IMR-90 (cell line): ENCODE measurements around the gene ZNF746. TPM values are rescaled to one million over a fixed set of nuclear protein-coding genes. Genes with fewer than 3 reads are reported as not detected.
A peak's percentile ranks its signal among the peaks of the same experiment; 100 is the strongest.

Experiments used
- ATAC-seq: fragments of 200-7000 bp; cut with Tn5 transposase; 2 replicates; pipeline ENCODE4 v1.9.1; 2020; ENCODE audit warnings: low read depth, mild to moderate bottlenecking, moderate library complexity
- BruUV-seq: library from RNA; stranded (reverse); fragments of 400-500 nt; replicated peaks from 2 replicates; lab custom pipeline; 2021; lab: Mats Ljungman, UMichigan
- CTCF ChIA-PET: fragments of 300-600 bp; formaldehyde crosslinking; extraction: SDS; loops from one replicate; lab custom pipeline; 2021; ENCODE audit warnings: antibody characterized with exemption; lab: Yijun Ruan, JAX
- POLR2A ChIA-PET: fragments of 300-600 bp; sonication (Branson Sonifier 250); formaldehyde crosslinking; loops from one replicate; lab custom pipeline; 2022; ENCODE audit warnings: antibody characterized with exemption; ENCODE audit not compliant: unreplicated experiment; lab: Charles Lee
- DNase-seq: peaks from one replicate; pipeline ENCODE4 v3.0.0; 2013
- H2AFZ ChIP-seq: replicated peaks from 2 replicates; pipeline ENCODE3; 2013; ENCODE audit warnings: low read length, mild to moderate bottlenecking; ENCODE audit not compliant: poor library complexity
- H2AK5ac ChIP-seq: 2 replicates; pipeline ENCODE4 v1.6.1; 2013; ENCODE audit warnings: low read depth, low read length, inconsistent platforms
- H2AK9ac ChIP-seq: replicated peaks from 2 replicates; pipeline ENCODE3; 2013; ENCODE audit warnings: mild to moderate bottlenecking, low read depth, low read length, moderate library complexity; ENCODE audit not compliant: poor library complexity
- H2BK120ac ChIP-seq: 2 replicates; pipeline ENCODE4 v1.6.1; 2013; ENCODE audit warnings: low read depth, low read length, inconsistent platforms
- H2BK15ac ChIP-seq: 3 replicates; pipeline ENCODE4 v1.6.1; 2013; ENCODE audit warnings: low read depth, low read length, inconsistent platforms
- H2BK20ac ChIP-seq: 2 replicates; pipeline ENCODE4 v1.6.1; 2013; ENCODE audit warnings: low read depth, mild to moderate bottlenecking, inconsistent platforms, low read length, moderate library complexity
- H2BK5ac ChIP-seq: 2 replicates; pipeline ENCODE4 v1.6.1; 2013; ENCODE audit warnings: mild to moderate bottlenecking, low read depth, low read length, inconsistent platforms; ENCODE audit not compliant: poor library complexity, severe bottlenecking
- H3K14ac ChIP-seq: replicated peaks from 2 replicates; pipeline ENCODE4 v1.6.1; 2013; ENCODE audit warnings: low read depth, low read length, inconsistent platforms
- H3K18ac ChIP-seq: 2 replicates; pipeline ENCODE4 v1.6.1; 2013; ENCODE audit warnings: low read depth, low read length, control low read depth
- H3K23ac ChIP-seq: 2 replicates; pipeline ENCODE4 v1.6.1; 2013; ENCODE audit warnings: low read depth, low read length, inconsistent platforms
- H3K27ac ChIP-seq: 2 replicates; pipeline ENCODE4 v1.5.1; 2013; ENCODE audit warnings: mild to moderate bottlenecking, control low read depth, low read length; ENCODE audit not compliant: insufficient read depth
- H3K27me3 ChIP-seq: 2 replicates; pipeline ENCODE4 v1.6.1; 2013; ENCODE audit warnings: low read length; ENCODE audit not compliant: control insufficient read depth, insufficient read depth
- H3K36me3 ChIP-seq: 2 replicates; pipeline ENCODE4 v1.6.1; 2013; ENCODE audit warnings: low read length, mixed read lengths; ENCODE audit not compliant: control insufficient read depth, insufficient read depth
- H3K4ac ChIP-seq: 2 replicates; pipeline ENCODE4 v1.6.1; 2013; ENCODE audit warnings: low read depth, low read length, inconsistent platforms
- H3K4me1 ChIP-seq: 2 replicates; pipeline ENCODE4 v1.6.1; 2013; ENCODE audit warnings: low read length, mixed read lengths; ENCODE audit not compliant: control insufficient read depth, insufficient read depth
- H3K4me2 ChIP-seq: 2 replicates; pipeline ENCODE4 v1.6.1; 2013; ENCODE audit warnings: low read depth, mild to moderate bottlenecking, control low read depth, low read length, moderate library complexity
- H3K4me3 ChIP-seq: 2 replicates; pipeline ENCODE4 v1.5.1; 2013; ENCODE audit warnings: low read depth, mild to moderate bottlenecking, control low read depth, low read length, moderate library complexity; ENCODE audit not compliant: insufficient read depth
- H3K56ac ChIP-seq: 2 replicates; pipeline ENCODE4 v1.6.1; 2013; ENCODE audit warnings: low read length, inconsistent platforms; ENCODE audit not compliant: insufficient read depth; ENCODE audit errors: extremely low read depth
- H3K79me1 ChIP-seq, 2 experiments: 2 replicates each; pipeline ENCODE4 v1.6.1; 2013; ENCODE audit warnings: low read length in 2 of 2, inconsistent platforms in 1 of 2, low read depth in 1 of 2
- H3K9ac ChIP-seq: 2 replicates; pipeline ENCODE4 v1.6.1; 2013; ENCODE audit warnings: low read depth, low read length, control low read depth
- H3K9me1 ChIP-seq: 2 replicates; pipeline ENCODE4 v1.6.1; 2013; ENCODE audit warnings: low read length, inconsistent platforms; ENCODE audit not compliant: insufficient read depth
- H3K9me3 ChIP-seq: 2 replicates; pipeline ENCODE4 v1.6.1; 2013; ENCODE audit warnings: low read length; ENCODE audit not compliant: control insufficient read depth, insufficient read depth
- H4K20me1 ChIP-seq: 2 replicates; pipeline ENCODE4 v1.6.1; 2013; ENCODE audit warnings: low read length, inconsistent platforms; ENCODE audit not compliant: insufficient read depth
- H4K5ac ChIP-seq: 2 replicates; pipeline ENCODE4 v1.6.1; 2013; ENCODE audit warnings: mild to moderate bottlenecking, low read depth, low read length, control low read depth
- H4K8ac ChIP-seq, 2 experiments: 2 replicates each; pipeline ENCODE4 v1.6.1; 2013; ENCODE audit warnings: low read depth in 2 of 2, low read length in 2 of 2, control low read depth in 1 of 2, inconsistent platforms in 1 of 2
- H4K91ac ChIP-seq: 2 replicates; pipeline ENCODE4 v1.6.1; 2013; ENCODE audit warnings: low read depth, low read length, inconsistent platforms; ENCODE audit not compliant: insufficient read depth
- BHLHE40 ChIP-seq: fragments of 150-350 bp; IDR thresholded peaks from 2 replicates; pipeline ENCODE4 v1.6.1; 2016; ENCODE audit warnings: mild to moderate bottlenecking, low read depth, low read length
- CEBPB ChIP-seq: IDR thresholded peaks from 2 replicates; pipeline ENCODE4 v1.6.1; 2012; ENCODE audit warnings: low read depth, low read length, improper control_type of control experiment
- CHD1 ChIP-seq: IDR thresholded peaks from 2 replicates; pipeline ENCODE4 v1.6.1; 2012; ENCODE audit warnings: low read depth, low read length, improper control_type of control experiment
- FOS ChIP-seq: fragments of 150-350 bp; IDR thresholded peaks from 2 replicates; pipeline ENCODE4 v1.6.1; 2016; ENCODE audit warnings: low read depth, low read length
- MAFK ChIP-seq: IDR thresholded peaks from 2 replicates; pipeline ENCODE4 v1.6.1; 2012; ENCODE audit warnings: low read depth, low read length, improper control_type of control experiment
- MAZ ChIP-seq: IDR thresholded peaks from 2 replicates; pipeline ENCODE4 v1.6.1; 2012; ENCODE audit warnings: low read depth, mild to moderate bottlenecking, low read length, improper control_type of control experiment, moderate library complexity, borderline replicate concordance
- MXI1 ChIP-seq: IDR thresholded peaks from 2 replicates; pipeline ENCODE4 v1.6.1; 2012; ENCODE audit warnings: low read depth, mild to moderate bottlenecking, low read length, moderate library complexity, borderline replicate concordance
- NFE2L2 ChIP-seq: fragments of 150-350 bp; IDR thresholded peaks from 2 replicates; pipeline ENCODE4 v1.6.1; 2016; ENCODE audit warnings: low read depth, mild to moderate bottlenecking, low read length
- POLR2A ChIP-seq: IDR thresholded peaks from 2 replicates; pipeline ENCODE4 v1.6.1; 2012; ENCODE audit warnings: mild to moderate bottlenecking, low read depth, low read length
- RAD21 ChIP-seq: IDR thresholded peaks from 2 replicates; pipeline ENCODE4 v1.6.1; 2012; ENCODE audit warnings: low read length, improper control_type of control experiment
- RCOR1 ChIP-seq: IDR thresholded peaks from 2 replicates; pipeline ENCODE4 v1.6.1; 2012; ENCODE audit warnings: mild to moderate bottlenecking, low read length, improper control_type of control experiment; ENCODE audit not compliant: insufficient replicate concordance
- RFX5 ChIP-seq: IDR thresholded peaks from 2 replicates; pipeline ENCODE4 v1.8.0; 2012; ENCODE audit warnings: low read depth, mild to moderate bottlenecking, low read length, moderate library complexity
- WGBS, 2 experiments: methylation state at CpG; one replicate each; pipeline versions ENCODE4 v1.1.5 to v1.1.7; 2013; ENCODE audit warnings: missing lambda C conversion rate in 2 of 2; ENCODE audit not compliant: insufficient read length in 1 of 2; ENCODE audit errors: extremely low coverage in 2 of 2; 5-methylcytosine and 5-hydroxymethylcytosine counted together
- dilution Hi-C: fragments of 300-500 bp; cut with HindIII; formaldehyde crosslinking; loops from one replicate; pipeline ENCODE4 v1.14.3; 2018; ENCODE audit warnings: low sequenced_read_pairs; ENCODE audit not compliant: unreplicated experiment
- in situ Hi-C: fragments of 300-500 bp; cut with MboI; formaldehyde crosslinking; loops from 3 replicates; pipeline ENCODE4 v1.14.3; 2019; ENCODE audit warnings: low sequenced_read_pairs, inconsistent platforms, mixed read lengths
- intact Hi-C: fragments of 100-400 bp; cut with micrococcal nuclease; formaldehyde crosslinking; loops from 2 replicates; pipeline ENCODE4 v1.10.0; 2022
- polyA plus RNA-seq, 3 experiments: library from polyadenylated mRNA; depleted of rRNA; stranded (reverse); fragments of >200 nt; gene quantifications; 2 replicates each; pipeline ENCODE4 v1.2.3, GENCODE V29; 2012; ENCODE audit warnings: low replicate concordance in 1 of 3
- total RNA-seq: library from RNA; depleted of rRNA; stranded (reverse); fragments of >200 nt; gene quantifications from 2 replicates; pipeline ENCODE4 v1.2.3, GENCODE V29; 2012
- TF ChIP-seq, protein P1 (sequence below): fragments of 150-350 bp; IDR thresholded peaks from 2 replicates; pipeline ENCODE4 v1.6.1; 2016; ENCODE audit warnings: low read depth, mild to moderate bottlenecking, low read length, moderate library complexity, borderline replicate concordance
- TF ChIP-seq, protein P2 (sequence below): fragments of 150-350 bp; IDR thresholded peaks from 2 replicates; pipeline ENCODE4 v1.6.1; 2017; ENCODE audit warnings: mild to moderate bottlenecking, antibody characterized with exemption, low read length, low read depth
- TF ChIP-seq, protein P3 (sequence below): conservative IDR thresholded peaks from 2 replicates; pipeline ENCODE4 v1.5.1; 2012; ENCODE audit warnings: mild to moderate bottlenecking, low read depth, low read length, improper control_type of control experiment

Gene ZNF746
- total and polyA plus RNA-seq, 2 of the 4 experiments (the other 2 are of a cell fraction) = 6.6 to 8.4 TPM

GRCh38 chr7:149456506-149457421 is 40.8 kb downstream of the ZNF746 start:
- H3K27ac ChIP-seq = no peak overlapping the region
- TF ChIP-seq, protein P1, sequence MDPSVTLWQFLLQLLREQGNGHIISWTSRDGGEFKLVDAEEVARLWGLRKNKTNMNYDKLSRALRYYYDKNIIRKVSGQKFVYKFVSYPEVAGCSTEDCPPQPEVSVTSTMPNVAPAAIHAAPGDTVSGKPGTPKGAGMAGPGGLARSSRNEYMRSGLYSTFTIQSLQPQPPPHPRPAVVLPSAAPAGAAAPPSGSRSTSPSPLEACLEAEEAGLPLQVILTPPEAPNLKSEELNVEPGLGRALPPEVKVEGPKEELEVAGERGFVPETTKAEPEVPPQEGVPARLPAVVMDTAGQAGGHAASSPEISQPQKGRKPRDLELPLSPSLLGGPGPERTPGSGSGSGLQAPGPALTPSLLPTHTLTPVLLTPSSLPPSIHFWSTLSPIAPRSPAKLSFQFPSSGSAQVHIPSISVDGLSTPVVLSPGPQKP = no peak
- TF ChIP-seq CHD1 = no peak
- TF ChIP-seq, protein P2, sequence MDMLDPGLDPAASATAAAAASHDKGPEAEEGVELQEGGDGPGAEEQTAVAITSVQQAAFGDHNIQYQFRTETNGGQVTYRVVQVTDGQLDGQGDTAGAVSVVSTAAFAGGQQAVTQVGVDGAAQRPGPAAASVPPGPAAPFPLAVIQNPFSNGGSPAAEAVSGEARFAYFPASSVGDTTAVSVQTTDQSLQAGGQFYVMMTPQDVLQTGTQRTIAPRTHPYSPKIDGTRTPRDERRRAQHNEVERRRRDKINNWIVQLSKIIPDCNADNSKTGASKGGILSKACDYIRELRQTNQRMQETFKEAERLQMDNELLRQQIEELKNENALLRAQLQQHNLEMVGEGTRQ = no peak
- no peak for TF ChIP-seq POLR2A
- TF ChIP-seq RCOR1 = no peak
- TF ChIP-seq MXI1 = no peak
- TF ChIP-seq BHLHE40 = no peak
- no peak for TF ChIP-seq MAZ
- no peak for TF ChIP-seq RAD21
- TF ChIP-seq FOS = no peak
- TF ChIP-seq RFX5 = no peak
- TF ChIP-seq, protein P3, sequence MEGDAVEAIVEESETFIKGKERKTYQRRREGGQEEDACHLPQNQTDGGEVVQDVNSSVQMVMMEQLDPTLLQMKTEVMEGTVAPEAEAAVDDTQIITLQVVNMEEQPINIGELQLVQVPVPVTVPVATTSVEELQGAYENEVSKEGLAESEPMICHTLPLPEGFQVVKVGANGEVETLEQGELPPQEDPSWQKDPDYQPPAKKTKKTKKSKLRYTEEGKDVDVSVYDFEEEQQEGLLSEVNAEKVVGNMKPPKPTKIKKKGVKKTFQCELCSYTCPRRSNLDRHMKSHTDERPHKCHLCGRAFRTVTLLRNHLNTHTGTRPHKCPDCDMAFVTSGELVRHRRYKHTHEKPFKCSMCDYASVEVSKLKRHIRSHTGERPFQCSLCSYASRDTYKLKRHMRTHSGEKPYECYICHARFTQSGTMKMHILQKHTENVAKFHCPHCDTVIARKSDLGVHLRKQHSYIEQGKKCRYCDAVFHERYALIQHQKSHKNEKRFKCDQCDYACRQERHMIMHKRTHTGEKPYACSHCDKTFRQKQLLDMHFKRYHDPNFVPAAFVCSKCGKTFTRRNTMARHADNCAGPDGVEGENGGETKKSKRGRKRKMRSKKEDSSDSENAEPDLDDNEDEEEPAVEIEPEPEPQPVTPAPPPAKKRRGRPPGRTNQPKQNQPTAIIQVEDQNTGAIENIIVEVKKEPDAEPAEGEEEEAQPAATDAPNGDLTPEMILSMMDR = no peak
- no peak for TF ChIP-seq CEBPB
- TF ChIP-seq NFE2L2 = no peak
- no peak for TF ChIP-seq MAFK

More at GRCh38 chr7:149456506-149457421, 40.8 kb downstream of the ZNF746 start:
- peak; percentile 20 for DNase-seq
- H3K9ac ChIP-seq = no peak overlapping the region
- WGBS, 2 experiments = 96% methylated on average over 4 of the region's 11 CpGs; no CpG with 5 or more reads in 1 of the 2 experiments
- intact Hi-C loops (no loop called here), dilution Hi-C loops (no loop called here), in situ Hi-C loops (no loop called here)
- no peak overlapping the region; the same call in 1 of the 2 replicates for H3K23ac ChIP-seq
- H3K56ac ChIP-seq = no peak overlapping the region
- H3K4me3 ChIP-seq = no peak overlapping the region
- CTCF ChIA-PET = no interaction called here
- no peak overlapping the region for H4K8ac ChIP-seq
- no TSS peak for BruUV-seq
- no peak overlapping the region for H2BK15ac ChIP-seq
- POLR2A ChIA-PET = no interaction called here
- H4K5ac ChIP-seq = no peak overlapping the region
- H2AFZ ChIP-seq = no peak overlapping the region
- ATAC-seq = no peak
- H3K36me3 ChIP-seq = peaks cover 32% of the 10 kb centered on the region
- H4K20me1 ChIP-seq = peaks cover 16% of the 10 kb centered on the region
- H2BK120ac ChIP-seq = no peak overlapping the region
- H3K27me3 ChIP-seq = no peaks in the 10 kb centered on the region
- H3K18ac ChIP-seq = no peak overlapping the region
- H2BK5ac ChIP-seq = no peak overlapping the region
- peak overlapping the region; percentile 37 for H2AK9ac ChIP-seq
- H3K4me2 ChIP-seq = no peak overlapping the region
- no peaks in the 10 kb centered on the region; the same call in 1 of the 2 replicates for H3K9me1 ChIP-seq
- H3K79me1 ChIP-seq = peaks cover 34 to 51% of the 10 kb centered on the region in 2 experiments
- peaks cover 5% of the 10 kb centered on the region; the same call in 1 of the 2 replicates for H3K4me1 ChIP-seq
- no peak overlapping the region for H4K91ac ChIP-seq
- H2AK5ac ChIP-seq = no peak overlapping the region
- no peak overlapping the region for H2BK20ac ChIP-seq
- no peak overlapping the region for H3K14ac ChIP-seq
- no peak overlapping the region for H3K4ac ChIP-seq
- H3K9me3 ChIP-seq = no peaks in the 10 kb centered on the region
